Esophagus squamous epithelium (tissue), 4 donors: ENCODE measurements around the gene KIDINS220.

Source experiments
- CTCF ChIP-seq, 6 experiments: fragments of 450-650 bp in 4 of 6; fragments of 200-600 bp in 2 of 6; sonication (generic) in 2 of 6; IDR thresholded peaks; one replicate each; pipeline ENCODE4 v1.5.1; 2016 to 2019; ENCODE audit warnings: antibody characterized with exemption in 6 of 6, mild to moderate bottlenecking in 4 of 6, moderate library complexity in 4 of 6
- POLR2A ChIP-seq, 4 donors: fragments of 450-650 bp; IDR thresholded peaks; one replicate each; pipeline ENCODE4 v1.6.1; 2017; ENCODE audit warnings: antibody characterized with exemption in 4 of 4, mild to moderate bottlenecking in 4 of 4, moderate library complexity in 3 of 4

- TF ChIP-seq CTCF (IDR thresholded peaks at IDR 0.05) (no peak), POLR2A (IDR thresholded peaks at IDR 0.05) (no peak)
These were observed 30.3 kb downstream of the KIDINS220 start for GRCh38 chr2:8806885-8807704.
